ENCODE data around the gene BABAM2. TPM values are rescaled to one million over a fixed set of nuclear protein-coding genes. Genes with fewer than 3 reads are reported as not detected.

Gene BABAM2
- total RNA-seq, 1 experiment from 2014 or later = 16.3 TPM

DNA sequence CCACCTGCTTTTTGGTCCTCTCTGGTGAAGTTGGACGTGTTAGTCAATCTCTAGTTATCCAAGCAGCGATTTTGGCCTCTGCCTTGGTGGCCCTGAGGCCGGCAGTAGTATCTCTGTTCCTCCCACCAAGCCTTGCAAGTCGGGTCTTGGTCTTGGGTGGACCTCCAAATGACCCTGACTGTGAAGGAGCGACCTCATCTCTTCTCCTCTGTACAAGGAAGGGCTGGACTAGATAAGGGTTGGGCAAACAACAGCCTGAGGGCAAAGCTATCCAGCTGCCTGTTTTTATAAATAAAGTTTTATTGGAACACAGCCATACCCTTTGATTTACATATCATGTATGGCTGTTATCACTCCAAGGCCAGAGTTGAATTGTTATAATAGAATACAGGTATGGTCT, 427.5 kb downstream of the BABAM2 start:
- Histone ChIP-seq H2AFZ (ENCODE audit: low read length) (no peak overlapping the region), H3K9me2 (replicated peaks; ENCODE audit: low read length) (no peaks in the 10 kb centered on the region), H3K9me3 (ENCODE audit: low read length) (no peaks in the 10 kb centered on the region), H3K4me2 (ENCODE audit: low read length) (no peak overlapping the region), H3K9ac (ENCODE audit: low read length) (no peak overlapping the region), H3F3A (ENCODE audit: low read length, unreplicated experiment) (no peaks in the 10 kb centered on the region), H3K4me1 (ENCODE audit: insufficient read depth, low read length) (peaks cover 6% of the 10 kb centered on the region; the same call in 1 of the 2 replicates), H3K79me2 (ENCODE audit: low read length) (no peaks in the 10 kb centered on the region), H3K4me3 (ENCODE audit: low read length) (no peak overlapping the region), H4K20me1 (ENCODE audit: low read length) (no peaks in the 10 kb centered on the region), H3K36me3 (ENCODE audit: low read depth, low read length) (no peaks in the 10 kb centered on the region), H3K27ac (ENCODE audit: low read length) (no peak overlapping the region), H3K27me3 (ENCODE audit: low read length) (no peaks in the 10 kb centered on the region)
- intact Hi-C loops (cut with micrococcal nuclease) = no loop called here
- no TSS peak for BruUV-seq (replicated peaks)
- POLR2A ChIA-PET (ENCODE audit: unreplicated experiment) = no interaction called here
- TF ChIP-seq, protein P1, sequence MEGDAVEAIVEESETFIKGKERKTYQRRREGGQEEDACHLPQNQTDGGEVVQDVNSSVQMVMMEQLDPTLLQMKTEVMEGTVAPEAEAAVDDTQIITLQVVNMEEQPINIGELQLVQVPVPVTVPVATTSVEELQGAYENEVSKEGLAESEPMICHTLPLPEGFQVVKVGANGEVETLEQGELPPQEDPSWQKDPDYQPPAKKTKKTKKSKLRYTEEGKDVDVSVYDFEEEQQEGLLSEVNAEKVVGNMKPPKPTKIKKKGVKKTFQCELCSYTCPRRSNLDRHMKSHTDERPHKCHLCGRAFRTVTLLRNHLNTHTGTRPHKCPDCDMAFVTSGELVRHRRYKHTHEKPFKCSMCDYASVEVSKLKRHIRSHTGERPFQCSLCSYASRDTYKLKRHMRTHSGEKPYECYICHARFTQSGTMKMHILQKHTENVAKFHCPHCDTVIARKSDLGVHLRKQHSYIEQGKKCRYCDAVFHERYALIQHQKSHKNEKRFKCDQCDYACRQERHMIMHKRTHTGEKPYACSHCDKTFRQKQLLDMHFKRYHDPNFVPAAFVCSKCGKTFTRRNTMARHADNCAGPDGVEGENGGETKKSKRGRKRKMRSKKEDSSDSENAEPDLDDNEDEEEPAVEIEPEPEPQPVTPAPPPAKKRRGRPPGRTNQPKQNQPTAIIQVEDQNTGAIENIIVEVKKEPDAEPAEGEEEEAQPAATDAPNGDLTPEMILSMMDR (conservative IDR thresholded peaks at IDR 0.05; ENCODE audit: low read depth, low read length) = no peak
- TF ChIP-seq EZH2 (IDR thresholded peaks at IDR 0.05; ENCODE audit: low read length, unreplicated experiment) = no peak
- TF ChIP-seq EZH2phosphoT487 (IDR thresholded peaks at IDR 0.05; ENCODE audit: borderline replicate concordance, low read length) = no peak
- no peak for ATAC-seq
- CTCF ChIA-PET = no interaction called here
- DNase-seq = no peak

DNA sequence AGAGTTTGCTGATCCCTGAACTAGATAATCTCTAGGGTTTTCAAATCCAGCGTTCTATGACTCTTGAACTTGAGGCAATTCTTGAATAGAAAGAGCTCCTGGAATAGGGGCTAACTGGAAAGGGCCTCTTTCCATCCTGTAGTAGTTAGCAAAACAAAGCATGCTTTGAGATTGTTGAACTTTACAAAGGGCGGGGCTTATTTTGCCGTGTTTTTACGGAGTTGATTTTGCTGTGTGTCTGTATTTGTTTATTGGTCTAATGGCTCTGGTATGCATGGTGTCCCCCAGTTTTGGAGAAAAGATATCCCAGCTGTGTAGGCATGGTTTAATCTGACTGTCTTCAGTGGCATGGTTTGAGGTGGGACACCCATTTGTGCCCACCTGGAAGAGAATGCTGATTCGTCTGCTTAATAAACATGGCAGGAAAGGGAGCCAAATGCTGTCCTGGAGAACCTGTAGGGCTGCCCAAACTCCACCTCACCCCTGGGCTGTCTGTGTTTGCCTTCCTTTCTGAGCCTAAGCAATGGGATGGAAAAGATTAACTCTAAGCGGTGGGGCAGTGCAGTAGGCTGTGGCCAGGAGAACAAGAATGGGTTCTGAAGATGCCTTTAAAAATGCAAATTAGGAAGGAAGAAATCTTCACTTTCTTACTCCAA, 428.1 kb downstream of the BABAM2 start:
- Histone ChIP-seq H2AFZ (ENCODE audit: low read length) (no peak overlapping the region), H3K36me3 (ENCODE audit: low read depth, low read length) (no peaks in the 10 kb centered on the region), H3K27ac (ENCODE audit: low read length) (no peak overlapping the region), H3K27me3 (ENCODE audit: low read length) (no peaks in the 10 kb centered on the region), H3K9ac (ENCODE audit: low read length) (no peak overlapping the region), H3K4me1 (ENCODE audit: insufficient read depth, low read length) (peaks cover 6% of the 10 kb centered on the region; the same call in 1 of the 2 replicates), H4K20me1 (ENCODE audit: low read length) (no peaks in the 10 kb centered on the region), H3F3A (ENCODE audit: low read length, unreplicated experiment) (no peaks in the 10 kb centered on the region), H3K9me3 (ENCODE audit: low read length) (no peaks in the 10 kb centered on the region), H3K79me2 (ENCODE audit: low read length) (no peaks in the 10 kb centered on the region), H3K4me2 (ENCODE audit: low read length) (no peak overlapping the region), H3K4me3 (ENCODE audit: low read length) (no peak overlapping the region), H3K9me2 (replicated peaks; ENCODE audit: low read length) (no peaks in the 10 kb centered on the region)
- DNase-seq (no peak), ATAC-seq (peak; percentile 37; the same call in 1 of the 2 replicates)
- CTCF ChIA-PET = interaction anchor here (0.6 kb wide), 1 partner anchor 367 kb away, joined by 3 read pairs; no protein-coding TSS in a partner anchor
- intact Hi-C loops (cut with micrococcal nuclease) = no loop called here
- TF ChIP-seq EZH2phosphoT487 (IDR thresholded peaks at IDR 0.05; ENCODE audit: borderline replicate concordance, low read length) (no peak), EZH2 (IDR thresholded peaks at IDR 0.05; ENCODE audit: low read length, unreplicated experiment) (no peak)
- TF ChIP-seq, protein P1 (conservative IDR thresholded peaks at IDR 0.05; ENCODE audit: low read depth, low read length) = no peak
- no TSS peak for BruUV-seq (replicated peaks)
- POLR2A ChIA-PET (ENCODE audit: unreplicated experiment) = no interaction called here

Measured in PC-3 (cell line).